NCI-H460 (cell line): ENCODE results near the gene KRT10. TPM values are rescaled to one million over a fixed set of nuclear protein-coding genes. Genes with fewer than 3 reads are reported as not detected.
"Not testable (repeated sequence)": the region's sequence is repeated elsewhere in the genome, so short reads cannot be mapped to it uniquely, and the experiment has no call there.

Source experiments
- DNase-seq: peaks from one replicate; pipeline ENCODE4 v3.0.0-alpha.2; 2016; ENCODE audit warnings: low read depth; ENCODE audit errors: extremely low read depth
- total RNA-seq: library from RNA; depleted of rRNA; stranded (reverse); fragments of >200 nt; shearing (Covaris generic); gene quantifications from 2 replicates; pipeline ENCODE4 v1.2.3, GENCODE V29; 2014

KRT10 gene
- total RNA-seq, 1 experiment from 2014 or later: 36.8 TPM

- DNase-seq: no peak
Measured at GRCh38 chr17:40836020-40836419, 13.6 kb upstream of the KRT10 start.

GRCh38 chr17:40833882-40834281 is 11.5 kb upstream of the KRT10 start:
- DNase-seq: no peak

DNA sequence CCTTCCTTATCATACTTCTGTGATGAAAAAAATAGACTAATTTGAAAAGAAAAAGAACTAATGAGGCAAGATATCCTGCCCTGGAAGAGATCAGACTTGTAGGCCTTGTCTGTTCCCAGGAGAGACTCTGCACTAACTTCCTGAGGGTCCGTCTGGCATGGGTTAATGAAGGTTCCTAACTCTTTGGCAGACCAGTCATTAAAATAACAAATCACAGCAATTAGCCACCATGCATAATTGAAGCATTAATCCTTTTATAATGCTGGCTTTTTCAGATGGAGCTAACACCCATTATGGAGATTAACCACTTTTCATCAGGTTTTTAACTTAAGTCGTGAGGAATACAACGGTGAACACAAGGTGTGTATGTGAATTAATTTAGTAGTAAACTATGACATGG is 10.4 kb upstream of the KRT10 start:
- no peak for DNase-seq

- DNase-seq: no peak
Measured at GRCh38 chr17:40830085-40830776, 7.8 kb upstream of the KRT10 start.

- DNase-seq: no peak
Measured at GRCh38 chr17:40828454-40829044, 6.1 kb upstream of the KRT10 start.

DNA sequence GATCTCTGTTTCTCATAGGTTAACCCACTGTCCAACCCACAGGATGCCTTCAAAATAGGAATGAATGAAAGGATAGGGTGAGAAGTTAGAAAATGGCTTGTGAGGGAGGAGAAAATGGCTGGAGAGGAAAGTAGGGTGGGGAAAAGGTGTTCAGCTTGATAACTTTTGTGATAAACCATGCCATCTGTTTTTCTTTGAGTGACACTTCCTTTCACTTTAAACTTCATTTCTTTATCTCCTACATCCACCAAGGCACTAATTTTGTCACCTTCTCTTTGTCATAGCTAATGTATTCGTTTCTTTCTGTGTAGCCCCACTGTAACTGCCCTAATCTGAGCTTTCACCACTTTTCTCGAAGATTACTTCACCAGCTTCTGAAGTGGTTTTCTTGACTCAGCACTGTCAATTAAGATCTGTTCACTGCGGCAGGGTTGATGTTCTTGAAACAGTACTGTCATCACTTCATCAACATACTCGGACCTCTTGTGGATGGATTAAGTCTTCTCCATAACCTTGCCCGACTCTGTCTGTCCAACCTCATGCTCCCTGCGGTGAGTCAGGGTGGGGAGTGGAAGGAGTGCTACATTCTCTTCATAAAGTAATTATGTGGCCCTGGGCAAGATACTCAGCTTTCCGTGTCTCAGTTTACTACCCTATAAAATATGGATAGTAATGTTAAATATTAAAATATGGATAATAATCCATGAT is 5.5 kb upstream of the KRT10 start:
- peak; percentile 26 for DNase-seq

DNA sequence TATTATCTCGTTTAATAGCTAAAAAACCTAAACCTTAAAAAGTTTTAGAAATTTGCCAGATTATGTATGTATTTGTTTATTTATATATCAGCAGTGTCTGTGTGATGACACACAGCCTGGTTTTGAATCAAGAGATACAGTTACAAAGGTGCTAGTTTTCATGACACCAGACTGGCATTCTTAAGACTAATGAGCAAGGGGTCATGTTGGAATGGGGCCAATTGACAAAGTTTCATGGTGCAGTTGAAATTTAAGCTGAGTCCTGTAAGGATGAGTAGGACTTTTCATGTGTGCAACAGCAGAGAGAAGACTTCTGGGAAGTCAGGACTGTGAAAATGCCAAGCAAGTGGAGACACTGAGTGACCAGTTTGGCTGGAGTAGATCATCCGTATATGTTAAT is 3.2 kb upstream of the KRT10 start:
- no peak for DNase-seq

GRCh38 chr17:40824015-40824832 is 1.8 kb upstream of the KRT10 start:
- no peak for DNase-seq

DNA sequence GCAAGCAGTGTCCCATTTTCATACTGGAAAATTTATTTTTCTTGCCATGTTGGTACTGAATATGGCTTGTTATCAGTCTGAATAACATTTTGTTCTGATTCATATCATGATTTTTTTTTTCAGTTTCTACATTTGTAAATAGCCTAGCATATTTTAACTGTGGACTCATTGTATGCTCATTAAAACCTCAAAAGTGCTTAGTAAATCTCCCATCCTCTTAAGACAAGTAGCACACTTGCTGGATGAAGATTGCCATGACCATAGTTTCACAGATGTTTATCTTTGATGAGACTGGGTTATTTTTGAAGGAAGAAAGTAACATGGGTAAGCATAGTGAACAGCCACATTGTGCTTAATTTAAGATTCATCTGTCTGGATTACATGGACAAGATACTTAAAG is 878 bp downstream of the KRT10 start:
- no peak for DNase-seq

GRCh38 chr17:40820228-40820838 is 2.1 kb downstream of the KRT10 start:
- no peak for DNase-seq

GRCh38 chr17:40819528-40820125 is 2.8 kb downstream of the KRT10 start:
- no peak for DNase-seq

DNA sequence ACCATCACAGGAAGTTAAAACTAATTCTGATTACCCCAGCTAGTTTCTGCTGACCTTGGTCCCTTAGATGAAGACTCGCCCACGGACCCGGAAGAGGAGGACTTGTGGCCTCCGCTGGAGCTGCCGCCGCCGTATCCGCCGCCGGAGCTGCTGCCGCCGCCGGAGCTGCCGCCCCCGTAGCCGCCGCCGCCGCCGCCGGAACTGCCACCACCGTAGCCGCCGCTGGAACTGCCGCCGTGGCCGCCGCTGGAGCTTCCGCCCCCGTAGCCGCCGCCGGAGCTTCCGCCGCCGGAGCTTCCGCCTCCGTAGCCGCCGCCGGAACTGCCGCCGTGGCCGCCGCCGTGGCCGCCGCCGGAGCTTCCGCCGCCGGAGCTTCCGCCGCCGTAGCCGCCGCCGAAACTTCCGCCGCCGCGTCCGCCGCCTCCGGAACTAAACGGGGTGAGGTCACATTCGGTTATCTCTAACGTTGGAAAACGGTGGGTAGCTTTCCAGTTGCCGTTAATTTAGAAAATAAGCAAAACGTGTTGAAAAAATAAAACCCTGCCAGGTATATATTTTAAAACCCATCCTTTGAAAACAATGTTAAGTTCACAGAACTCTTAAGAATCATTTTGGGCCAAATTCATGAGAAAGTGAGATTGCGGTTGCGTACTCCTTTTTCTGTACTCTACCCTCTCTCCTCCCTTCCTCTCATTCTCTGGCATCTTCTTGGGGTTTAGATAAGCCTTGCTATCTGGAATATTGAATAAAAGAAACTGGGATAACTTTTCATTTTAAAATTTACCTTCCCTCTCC is 3.5 kb downstream of the KRT10 start:
- DNase-seq: peak; percentile 76

DNA sequence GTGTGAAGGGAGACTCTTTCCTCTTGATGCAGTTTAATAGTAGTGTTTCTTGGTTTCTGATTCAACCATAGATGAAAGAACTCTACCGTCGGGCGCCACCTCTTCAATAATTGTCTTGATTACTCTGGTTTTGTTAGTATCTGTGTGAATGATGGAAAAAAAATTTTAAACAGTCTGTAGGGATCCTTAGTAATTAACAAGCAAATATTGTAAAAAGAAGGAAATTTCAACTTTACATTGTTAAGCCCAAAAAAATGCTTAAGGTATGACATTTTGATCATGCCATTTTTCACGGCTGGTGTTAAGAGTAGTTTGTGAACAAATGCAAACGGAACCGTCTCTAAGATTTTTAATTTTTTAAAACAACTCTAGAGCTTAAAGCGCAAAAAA is 4.1 kb downstream of the KRT10 start:
- DNase-seq: no peak

- no peak for DNase-seq
Measured at GRCh38 chr17:40817103-40817682, 5.2 kb downstream of the KRT10 start.

GRCh38 chr17:40816569-40816968 is 5.8 kb downstream of the KRT10 start:
- DNase-seq: no peak

DNA sequence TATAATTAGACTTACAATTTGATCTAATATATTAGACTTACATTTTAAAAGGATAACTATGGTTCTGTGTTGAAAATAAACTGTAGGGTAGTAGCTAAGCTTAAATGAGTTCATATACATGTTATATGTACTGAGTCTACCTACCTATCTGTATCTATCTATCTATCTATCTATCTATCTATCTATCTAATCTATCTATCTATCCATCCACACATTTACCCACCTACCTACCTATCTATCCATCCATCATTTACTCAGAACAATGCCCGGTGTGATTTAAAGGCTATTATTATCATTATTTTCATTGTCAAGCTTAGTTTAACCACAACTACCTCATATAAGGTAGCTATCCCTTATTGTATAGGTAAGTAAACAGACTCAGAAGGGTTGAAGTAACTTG is 7.0 kb downstream of the KRT10 start:
- no peak for DNase-seq

DNA sequence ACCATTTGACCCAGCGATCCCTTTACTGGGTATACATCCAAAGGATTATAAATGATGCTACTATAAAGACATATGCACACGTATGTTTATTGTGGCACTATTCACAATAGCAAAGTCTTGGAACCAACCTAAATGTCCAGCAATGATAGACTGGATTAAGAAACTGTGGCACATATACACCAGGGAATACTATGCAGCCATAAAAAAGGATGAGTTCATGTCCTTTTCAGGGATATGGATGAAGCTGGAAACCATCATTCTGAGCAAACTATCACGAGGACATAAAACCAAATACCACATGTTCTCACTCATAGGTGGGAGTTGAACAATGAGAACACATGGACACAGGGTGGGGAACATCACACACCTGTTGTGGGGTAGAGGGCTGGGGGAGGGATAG is 7.8 kb downstream of the KRT10 start:
- DNase-seq: not testable (repeated sequence)

DNA sequence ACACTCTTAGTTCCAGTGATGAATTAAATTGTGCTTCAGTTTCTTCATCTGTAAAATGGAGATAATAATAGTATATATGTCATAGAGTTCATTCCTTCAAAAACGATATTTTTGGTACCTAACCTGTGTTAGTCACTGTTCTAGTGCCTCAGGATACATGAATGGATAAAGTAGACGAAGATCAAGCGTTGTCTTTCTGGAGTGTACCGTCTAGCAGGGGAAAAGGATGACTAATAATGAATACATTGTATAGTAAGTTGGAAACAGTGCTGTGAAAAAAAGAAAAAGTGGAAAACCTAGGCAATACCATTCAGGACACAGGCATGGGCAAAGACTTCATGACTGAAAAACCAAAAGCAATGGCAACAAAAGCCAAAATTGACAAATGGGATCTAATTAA is 8.6 kb downstream of the KRT10 start:
- DNase-seq: no peak

DNA sequence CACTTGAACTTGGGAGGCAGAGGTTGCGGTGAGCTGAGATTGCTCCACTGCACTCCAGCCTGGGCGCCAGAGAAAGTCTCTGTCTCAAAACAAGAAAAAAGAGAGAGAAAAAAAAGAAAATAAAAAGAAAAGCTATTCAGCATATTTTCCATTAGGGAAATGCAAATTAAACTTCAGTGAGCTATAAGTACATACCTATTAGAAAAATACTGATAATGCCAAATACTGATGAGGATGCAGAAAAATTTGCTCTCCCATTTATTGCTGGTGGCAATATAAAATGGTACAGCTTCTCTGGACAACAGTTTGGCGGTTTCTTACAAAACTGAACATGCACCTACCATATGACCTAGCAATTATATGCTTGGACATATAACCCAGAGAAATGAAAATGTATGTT is 9.8 kb downstream of the KRT10 start:
- DNase-seq: no peak
